ENCODE results near the gene MAP1LC3A.

MAP1LC3A gene

GRCh38 chr20:34557936-34558319 is 590 bp upstream of the MAP1LC3A start:
- ATAC-seq: no peak; the same call in 2 of the 3 replicates
- TF ChIP-seq OSR1 (CRISPR knock-in tag; IDR thresholded peaks at IDR 0.05): no peak
- TF ChIP-seq ZFP30 (CRISPR knock-in tag; IDR thresholded peaks at IDR 0.05): no peak
- no peak for TF ChIP-seq GLIS3 (CRISPR knock-in tag; IDR thresholded peaks at IDR 0.05)
- no peak for TF ChIP-seq TOX (CRISPR knock-in tag; IDR thresholded peaks at IDR 0.05; ENCODE audit: borderline replicate concordance)
- no peak for TF ChIP-seq CSRNP3 (CRISPR knock-in tag; IDR thresholded peaks at IDR 0.05)
- no peak for TF ChIP-seq TSHZ2 (CRISPR knock-in tag; IDR thresholded peaks at IDR 0.05)
- no peak for TF ChIP-seq TCF4 (CRISPR knock-in tag; IDR thresholded peaks at IDR 0.05; ENCODE audit: borderline replicate concordance)
- TF ChIP-seq CSDC2 (CRISPR knock-in tag; IDR thresholded peaks at IDR 0.05): no peak
- no peak for TF ChIP-seq ZNF8 (CRISPR knock-in tag; IDR thresholded peaks at IDR 0.05)
- no peak for TF ChIP-seq BACH2 (CRISPR knock-in tag; IDR thresholded peaks at IDR 0.05; ENCODE audit: borderline replicate concordance)
- TF ChIP-seq ZC3H10 (CRISPR knock-in tag; IDR thresholded peaks at IDR 0.05): no peak
- no peak for TF ChIP-seq ESRRG (CRISPR knock-in tag; IDR thresholded peaks at IDR 0.05)
- no peak for TF ChIP-seq ISL1 (CRISPR knock-in tag; IDR thresholded peaks at IDR 0.05)
- TF ChIP-seq, protein P1, sequence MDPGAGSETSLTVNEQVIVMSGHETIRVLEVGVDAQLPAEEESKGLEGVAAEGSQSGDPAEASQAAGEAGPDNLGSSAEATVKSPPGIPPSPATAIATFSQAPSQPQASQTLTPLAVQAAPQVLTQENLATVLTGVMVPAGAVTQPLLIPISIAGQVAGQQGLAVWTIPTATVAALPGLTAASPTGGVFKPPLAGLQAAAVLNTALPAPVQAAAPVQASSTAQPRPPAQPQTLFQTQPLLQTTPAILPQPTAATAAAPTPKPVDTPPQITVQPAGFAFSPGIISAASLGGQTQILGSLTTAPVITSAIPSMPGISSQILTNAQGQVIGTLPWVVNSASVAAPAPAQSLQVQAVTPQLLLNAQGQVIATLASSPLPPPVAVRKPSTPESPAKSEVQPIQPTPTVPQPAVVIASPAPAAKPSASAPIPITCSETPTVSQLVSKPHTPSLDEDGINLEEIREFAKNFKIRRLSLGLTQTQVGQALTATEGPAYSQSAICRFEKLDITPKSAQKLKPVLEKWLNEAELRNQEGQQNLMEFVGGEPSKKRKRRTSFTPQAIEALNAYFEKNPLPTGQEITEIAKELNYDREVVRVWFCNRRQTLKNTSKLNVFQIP (CRISPR knock-in tag; IDR thresholded peaks at IDR 0.05; ENCODE audit: borderline replicate concordance, low read depth): no peak
- no peak for TF ChIP-seq SNAI2 (CRISPR knock-in tag; IDR thresholded peaks at IDR 0.05)
- TF ChIP-seq, protein P2, sequence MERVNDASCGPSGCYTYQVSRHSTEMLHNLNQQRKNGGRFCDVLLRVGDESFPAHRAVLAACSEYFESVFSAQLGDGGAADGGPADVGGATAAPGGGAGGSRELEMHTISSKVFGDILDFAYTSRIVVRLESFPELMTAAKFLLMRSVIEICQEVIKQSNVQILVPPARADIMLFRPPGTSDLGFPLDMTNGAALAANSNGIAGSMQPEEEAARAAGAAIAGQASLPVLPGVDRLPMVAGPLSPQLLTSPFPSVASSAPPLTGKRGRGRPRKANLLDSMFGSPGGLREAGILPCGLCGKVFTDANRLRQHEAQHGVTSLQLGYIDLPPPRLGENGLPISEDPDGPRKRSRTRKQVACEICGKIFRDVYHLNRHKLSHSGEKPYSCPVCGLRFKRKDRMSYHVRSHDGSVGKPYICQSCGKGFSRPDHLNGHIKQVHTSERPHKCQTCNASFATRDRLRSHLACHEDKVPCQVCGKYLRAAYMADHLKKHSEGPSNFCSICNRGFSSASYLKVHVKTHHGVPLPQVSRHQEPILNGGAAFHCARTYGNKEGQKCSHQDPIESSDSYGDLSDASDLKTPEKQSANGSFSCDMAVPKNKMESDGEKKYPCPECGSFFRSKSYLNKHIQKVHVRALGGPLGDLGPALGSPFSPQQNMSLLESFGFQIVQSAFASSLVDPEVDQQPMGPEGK (CRISPR knock-in tag; IDR thresholded peaks at IDR 0.05; ENCODE audit: borderline replicate concordance): no peak
- TF ChIP-seq, protein P3, sequence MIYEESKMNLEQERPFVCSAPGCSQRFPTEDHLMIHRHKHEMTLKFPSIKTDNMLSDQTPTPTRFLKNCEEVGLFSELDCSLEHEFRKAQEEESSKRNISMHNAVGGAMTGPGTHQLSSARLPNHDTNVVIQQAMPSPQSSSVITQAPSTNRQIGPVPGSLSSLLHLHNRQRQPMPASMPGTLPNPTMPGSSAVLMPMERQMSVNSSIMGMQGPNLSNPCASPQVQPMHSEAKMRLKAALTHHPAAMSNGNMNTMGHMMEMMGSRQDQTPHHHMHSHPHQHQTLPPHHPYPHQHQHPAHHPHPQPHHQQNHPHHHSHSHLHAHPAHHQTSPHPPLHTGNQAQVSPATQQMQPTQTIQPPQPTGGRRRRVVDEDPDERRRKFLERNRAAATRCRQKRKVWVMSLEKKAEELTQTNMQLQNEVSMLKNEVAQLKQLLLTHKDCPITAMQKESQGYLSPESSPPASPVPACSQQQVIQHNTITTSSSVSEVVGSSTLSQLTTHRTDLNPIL (CRISPR knock-in tag; IDR thresholded peaks at IDR 0.05; ENCODE audit: low read depth): no peak
- TF ChIP-seq ZNF565 (CRISPR knock-in tag; conservative IDR thresholded peaks at IDR 0.05; ENCODE audit: low read depth): no peak

DNA sequence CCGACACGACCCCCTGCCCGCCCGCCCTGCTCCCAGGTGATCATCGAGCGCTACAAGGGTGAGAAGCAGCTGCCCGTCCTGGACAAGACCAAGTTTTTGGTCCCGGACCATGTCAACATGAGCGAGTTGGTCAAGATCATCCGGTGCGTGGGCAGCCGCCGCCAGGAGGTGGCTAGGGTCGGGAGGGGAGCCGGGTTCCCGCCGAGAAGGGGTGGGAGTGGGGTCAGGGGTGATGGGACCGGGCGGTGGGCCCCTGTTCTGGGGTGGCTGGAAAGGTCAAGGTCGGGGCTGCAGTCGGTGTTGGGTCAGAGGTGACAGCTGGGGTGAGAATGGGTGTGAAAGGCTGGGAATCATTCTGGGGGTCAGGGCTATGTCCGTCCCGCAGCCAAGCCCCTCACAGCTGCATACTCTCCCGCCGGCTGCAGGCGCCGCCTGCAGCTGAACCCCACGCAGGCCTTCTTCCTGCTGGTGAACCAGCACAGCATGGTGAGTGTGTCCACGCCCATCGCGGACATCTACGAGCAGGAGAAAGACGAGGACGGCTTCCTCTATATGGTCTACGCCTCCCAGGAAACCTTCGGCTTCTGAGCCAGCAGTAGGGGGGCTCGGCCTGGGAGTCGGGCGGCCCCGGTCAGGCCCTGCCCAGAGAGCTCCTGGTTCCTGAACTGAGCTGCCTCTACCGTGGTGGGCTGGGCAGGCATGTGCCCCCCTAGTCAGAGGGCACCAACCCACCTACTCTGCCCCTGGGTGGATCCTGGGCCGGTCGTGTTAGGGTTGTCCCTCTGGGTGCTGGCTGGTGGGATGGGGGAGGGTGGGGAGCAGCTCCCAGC is 1.0 kb downstream of the MAP1LC3A start:
- ATAC-seq: no peak
- no peak for TF ChIP-seq ARNTL (CRISPR knock-in tag; IDR thresholded peaks at IDR 0.05; ENCODE audit: borderline replicate concordance, low read depth)
- no peak for TF ChIP-seq CSDC2 (CRISPR knock-in tag; IDR thresholded peaks at IDR 0.05)
- no peak for TF ChIP-seq SNAI2 (CRISPR knock-in tag; IDR thresholded peaks at IDR 0.05)
- TF ChIP-seq ZNF70 (CRISPR knock-in tag; IDR thresholded peaks at IDR 0.05): no peak
- no peak for TF ChIP-seq PPARA (CRISPR knock-in tag; IDR thresholded peaks at IDR 0.05; ENCODE audit: borderline replicate concordance)
- no peak for TF ChIP-seq CSRNP3 (CRISPR knock-in tag; IDR thresholded peaks at IDR 0.05)
- TF ChIP-seq, protein P3 (CRISPR knock-in tag; IDR thresholded peaks at IDR 0.05; ENCODE audit: low read depth): no peak
- no peak for TF ChIP-seq BACH2 (CRISPR knock-in tag; IDR thresholded peaks at IDR 0.05; ENCODE audit: borderline replicate concordance)
- TF ChIP-seq GLIS3 (CRISPR knock-in tag; IDR thresholded peaks at IDR 0.05): no peak
- no peak for TF ChIP-seq ESRRG (CRISPR knock-in tag; IDR thresholded peaks at IDR 0.05)
- TF ChIP-seq, protein P1 (CRISPR knock-in tag; IDR thresholded peaks at IDR 0.05; ENCODE audit: borderline replicate concordance, low read depth): no peak
- TF ChIP-seq OSR1 (CRISPR knock-in tag; IDR thresholded peaks at IDR 0.05): no peak
